ENCODE data around the gene PPP1R13B.

GRCh38 chr14:103735022-103735421, 112.4 kb downstream of the PPP1R13B start:
- TF ChIP-seq CTCF (IDR thresholded peaks at IDR 0.05; ENCODE audit: low read length) = no peak
- TF ChIP-seq EZH2 (IDR thresholded peaks at IDR 0.05; ENCODE audit: borderline replicate concordance, low read length) = no peak
